ENCODE results near the gene CRYGB. TPM values are rescaled to one million over a fixed set of nuclear protein-coding genes. Genes with fewer than 3 reads are reported as not detected.
"Not testable (repeated sequence)": the region's sequence is repeated elsewhere in the genome, so short reads cannot be mapped to it uniquely, and the experiment has no call there.

CRYGB gene
- total RNA-seq, 1 experiment from 2014 or later = not detected

DNA sequence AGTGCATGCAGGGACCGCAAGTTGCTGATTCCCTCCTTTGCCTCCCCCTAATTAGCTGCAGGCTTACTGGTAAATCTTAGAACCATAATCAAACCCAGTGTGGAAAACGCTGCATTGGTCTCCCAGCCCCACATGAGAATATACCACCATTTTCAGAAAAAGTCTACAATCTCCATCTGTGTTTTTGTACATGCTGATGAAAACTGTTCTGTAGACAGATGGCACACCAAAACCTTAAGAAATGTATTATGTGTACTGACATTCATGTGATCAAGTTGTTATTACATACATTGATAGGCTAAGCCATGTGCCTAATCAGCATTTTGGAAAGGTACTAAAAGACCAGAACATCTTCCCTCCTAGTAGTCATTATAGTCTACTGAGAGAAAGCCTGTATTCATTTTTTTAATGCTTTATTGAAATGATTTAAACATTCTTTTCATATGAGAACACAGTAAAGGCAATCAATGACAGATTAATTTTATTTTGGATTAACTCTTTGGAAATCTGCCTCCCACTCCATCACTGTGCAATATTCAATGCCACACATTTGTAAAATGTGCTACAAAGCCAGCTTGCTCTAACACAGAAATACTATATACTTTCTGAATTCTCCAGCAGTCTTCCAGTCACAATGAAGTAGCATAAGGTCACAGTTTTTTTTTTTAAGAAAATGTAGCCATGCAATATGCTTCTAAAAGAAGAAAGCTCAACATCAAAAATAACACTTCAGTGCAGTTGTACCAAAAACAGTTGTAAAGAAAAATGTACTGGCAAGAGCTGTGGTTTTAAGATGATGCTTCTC is 19.2 kb upstream of the CRYGB start:
- Histone ChIP-seq H3K9me3 (no peaks in the 10 kb centered on the region), H3K36me3 (no peaks in the 10 kb centered on the region), H3K4me3 (no peak overlapping the region), H3K27me3 (peaks cover 6% of the 10 kb centered on the region; the same call in 1 of the 2 replicates)
- DNase-seq = no peak

DNA sequence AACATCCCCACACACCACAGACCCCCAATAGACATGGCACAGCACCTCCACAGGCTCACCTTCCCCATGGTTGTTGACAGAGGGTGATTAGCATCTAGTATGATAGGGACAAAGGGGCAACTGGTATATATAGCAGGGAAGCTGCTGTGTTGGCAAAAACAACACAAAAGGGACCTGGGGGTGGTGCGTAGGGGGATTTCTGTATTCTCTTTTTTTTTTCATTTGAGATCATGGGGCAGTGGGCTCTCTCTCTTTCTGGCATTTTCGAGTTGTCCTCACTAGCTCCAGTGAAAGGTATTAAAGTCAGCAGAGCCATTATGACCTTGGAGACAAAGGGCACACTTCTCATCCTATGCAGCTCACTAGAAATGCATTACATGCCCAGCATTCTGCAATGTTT is 17.5 kb upstream of the CRYGB start, which contains the start of gene CRYGA:
Gene CRYGA (minus strand): TSS at position 101 of the 400 bp plus-strand sequence. CDS start 33 bp downstream, at position 68.
- peaks cover 6% of the 10 kb centered on the region; the same call in 1 of the 2 replicates for H3K27me3 ChIP-seq
- H3K4me3 ChIP-seq = no peak within 1 kb of the TSS

GRCh38 chr2:208156439-208156838 is 10.5 kb upstream of the CRYGB start:
- Histone ChIP-seq H3K27me3 (no peaks in the 10 kb centered on the region), H3K36me3 (no peaks in the 10 kb centered on the region), H3K4me3 (no peak overlapping the region), H3K9me3 (no peaks in the 10 kb centered on the region)
- no peak for DNase-seq

More for the DNA sequence above, 17.5 kb upstream of the CRYGB start, which contains the start of gene CRYGA:
- H3K9me3 ChIP-seq = no peaks in the 10 kb centered on the region
- DNase-seq = no peak
- no peaks in the 10 kb centered on the region for H3K36me3 ChIP-seq

GRCh38 chr2:208153156-208153555 is 7.2 kb upstream of the CRYGB start:
- H3K4me3 ChIP-seq = no peak overlapping the region
- no peaks in the 10 kb centered on the region for H3K36me3 ChIP-seq
- no peak for DNase-seq
- H3K27me3 ChIP-seq = no peaks in the 10 kb centered on the region
- H3K9me3 ChIP-seq = no peaks in the 10 kb centered on the region

DNA sequence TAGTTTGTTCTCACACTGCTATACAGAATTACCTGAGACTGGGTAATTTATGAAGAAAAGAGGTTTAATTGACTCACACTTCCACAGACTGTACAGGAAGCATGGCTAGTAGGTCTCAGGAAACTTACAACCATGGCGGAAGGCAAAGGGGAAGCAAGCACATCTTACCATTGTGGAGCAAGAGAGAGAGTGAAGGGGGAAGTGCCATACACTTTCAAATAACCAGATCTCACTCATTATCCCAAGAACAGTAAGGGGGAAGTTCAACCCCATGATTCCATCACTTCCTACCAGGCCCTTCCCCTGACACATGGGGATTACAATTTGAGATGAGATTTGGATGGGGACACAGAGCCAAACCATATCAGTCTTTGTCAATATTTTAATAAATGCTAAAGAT is 5.0 kb upstream of the CRYGB start:
- no peak for DNase-seq
- Histone ChIP-seq H3K27me3 (no peaks in the 10 kb centered on the region), H3K4me3 (no peak overlapping the region), H3K36me3 (no peaks in the 10 kb centered on the region), H3K9me3 (no peaks in the 10 kb centered on the region)

DNA sequence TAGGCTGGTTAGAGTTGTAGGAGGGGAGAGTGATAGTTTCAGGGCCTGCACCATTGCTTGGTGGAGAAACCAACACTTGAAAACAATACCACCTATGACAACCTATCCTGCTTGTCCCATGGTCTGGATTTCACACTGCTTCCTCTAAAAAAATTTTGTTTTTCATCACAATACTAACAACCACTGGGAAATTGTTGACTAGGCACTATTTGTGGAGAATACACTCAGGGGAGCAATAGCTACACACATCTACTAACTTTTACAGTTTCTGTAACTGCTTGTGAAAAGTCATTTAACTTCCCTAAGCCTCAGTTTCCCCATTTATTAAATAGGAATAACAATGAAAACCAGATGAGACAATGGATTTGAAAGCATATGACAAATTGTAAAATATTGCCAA is 4.1 kb upstream of the CRYGB start:
- no peak overlapping the region for H3K4me3 ChIP-seq
- H3K27me3 ChIP-seq = no peaks in the 10 kb centered on the region
- H3K9me3 ChIP-seq = no peaks in the 10 kb centered on the region
- H3K36me3 ChIP-seq = no peaks in the 10 kb centered on the region
- DNase-seq = no peak

DNA sequence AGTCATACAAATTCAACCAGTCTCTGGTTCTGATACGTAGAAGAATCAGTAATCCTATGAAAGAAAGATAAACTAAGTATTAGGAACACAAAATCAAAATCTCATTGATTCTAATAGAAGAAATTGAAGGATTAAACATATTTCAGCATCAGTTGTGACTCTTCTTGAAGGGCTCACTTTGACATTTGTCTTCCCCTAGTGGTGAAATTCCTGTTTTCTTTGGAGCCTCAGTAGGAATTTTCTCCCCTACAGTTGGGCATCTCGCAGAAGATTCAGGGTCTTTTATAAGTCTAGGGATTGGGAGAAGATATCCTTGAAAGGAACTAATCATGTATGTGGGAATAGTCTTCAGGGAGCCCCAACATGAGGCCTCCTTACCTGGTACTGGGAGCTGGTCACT is 2.8 kb upstream of the CRYGB start:
- no peak for DNase-seq
- H3K9me3 ChIP-seq = no peaks in the 10 kb centered on the region
- H3K27me3 ChIP-seq = no peaks in the 10 kb centered on the region
- H3K36me3 ChIP-seq = no peaks in the 10 kb centered on the region
- H3K4me3 ChIP-seq = no peak overlapping the region

DNA sequence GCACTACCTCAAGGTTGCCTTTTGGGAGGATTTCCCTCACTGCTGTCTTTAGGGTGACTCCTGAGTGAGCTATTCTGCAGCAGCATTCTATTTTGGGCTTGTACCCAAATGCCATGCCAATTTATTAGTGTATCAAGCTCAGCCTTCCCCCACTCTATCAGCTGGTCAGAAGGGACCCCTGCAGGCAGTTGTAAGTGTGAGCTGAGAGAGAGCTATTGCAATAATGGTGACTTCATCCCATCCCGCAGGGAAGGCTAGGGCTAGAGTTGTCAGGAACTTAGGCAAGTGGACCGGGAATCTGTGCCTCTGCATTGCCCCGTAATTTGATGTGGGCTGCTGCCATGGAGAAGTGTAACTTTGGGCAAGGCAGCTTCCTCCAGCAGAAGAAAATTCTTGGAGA is 1.8 kb upstream of the CRYGB start:
- Histone ChIP-seq H3K4me3 (no peak overlapping the region), H3K36me3 (no peaks in the 10 kb centered on the region), H3K9me3 (no peaks in the 10 kb centered on the region), H3K27me3 (no peaks in the 10 kb centered on the region)
- DNase-seq = no peak

GRCh38 chr2:208147008-208147407 is 1.1 kb upstream of the CRYGB start:
- no peaks in the 10 kb centered on the region for H3K36me3 ChIP-seq
- no peaks in the 10 kb centered on the region for H3K27me3 ChIP-seq
- no peak overlapping the region for H3K4me3 ChIP-seq
- no peaks in the 10 kb centered on the region for H3K9me3 ChIP-seq
- DNase-seq = no peak

- Histone ChIP-seq H3K36me3 (no peaks in the 10 kb centered on the region), H3K27me3 (no peaks in the 10 kb centered on the region), H3K4me3 (no peak overlapping the region), H3K9me3 (no peaks in the 10 kb centered on the region)
- DNase-seq = no peak
Measured at GRCh38 chr2:208142925-208143799, 2.8 kb downstream of the CRYGB start.

- no peaks in the 10 kb centered on the region for H3K27me3 ChIP-seq
- DNase-seq = no peak
Measured at GRCh38 chr2:208142240-208142924, 3.6 kb downstream of the CRYGB start.

DNA sequence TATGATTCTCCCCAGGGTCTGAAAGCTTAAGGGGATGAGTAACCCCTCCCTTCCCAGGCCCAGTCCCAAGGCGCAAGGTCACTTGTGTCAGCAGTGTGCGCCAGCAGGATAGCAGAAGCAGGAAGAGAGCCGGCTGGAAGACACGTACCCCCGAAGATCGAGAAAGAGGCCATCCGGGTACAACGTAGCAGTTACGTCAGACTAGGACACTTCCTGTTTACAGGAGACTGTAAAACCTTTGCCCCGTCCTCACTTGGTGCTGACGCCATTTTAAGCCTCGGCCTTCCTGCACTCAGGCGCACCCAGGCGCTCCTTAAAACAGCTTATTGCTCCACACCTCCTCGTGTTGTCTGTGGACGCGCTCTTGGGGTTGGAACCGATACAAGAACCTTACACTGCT is 6.5 kb downstream of the CRYGB start:
- no peaks in the 10 kb centered on the region for H3K36me3 ChIP-seq
- no peaks in the 10 kb centered on the region for H3K9me3 ChIP-seq
- no peaks in the 10 kb centered on the region for H3K27me3 ChIP-seq
- DNase-seq = no peak
- H3K4me3 ChIP-seq = no peak overlapping the region

More at GRCh38 chr2:208142240-208142924, 3.6 kb downstream of the CRYGB start:
- no peaks in the 10 kb centered on the region for H3K36me3 ChIP-seq
- H3K9me3 ChIP-seq = no peaks in the 10 kb centered on the region
- no peak overlapping the region for H3K4me3 ChIP-seq

- H3K27me3 ChIP-seq, H3K9me3 ChIP-seq, H3K36me3 ChIP-seq, H3K4me3 ChIP-seq, DNase-seq: not testable (repeated sequence)
Measured at GRCh38 chr2:208138334-208138733, 7.6 kb downstream of the CRYGB start.

- Histone ChIP-seq H3K36me3 (no peaks in the 10 kb centered on the region), H3K27me3 (no peaks in the 10 kb centered on the region), H3K9me3 (no peaks in the 10 kb centered on the region), H3K4me3 (no peak overlapping the region)
- DNase-seq = no peak
Measured at GRCh38 chr2:208136716-208137094, 9.3 kb downstream of the CRYGB start.

GRCh38 chr2:208135794-208136715 is 9.9 kb downstream of the CRYGB start:
- Histone ChIP-seq H3K9me3 (no peaks in the 10 kb centered on the region), H3K36me3 (no peaks in the 10 kb centered on the region), H3K27me3 (no peaks in the 10 kb centered on the region), H3K4me3 (no peak overlapping the region)
- no peak for DNase-seq
